ENCODE measurements around the gene MAP2K5.

- TF ChIP-seq GATA2 (IDR thresholded peaks at IDR 0.05; ENCODE audit: low read depth, low read length), result no peak
- no peak for TF ChIP-seq GATA3 (IDR thresholded peaks at IDR 0.05; ENCODE audit: low read depth, low read length)
Measured at GRCh38 chr15:67716171-67716570, 173.7 kb downstream of the MAP2K5 start.

Measured in SH-SY5Y (cell line).